ENCODE results near the gene STOX2. TPM values are rescaled to one million over a fixed set of nuclear protein-coding genes. Genes with fewer than 3 reads are reported as not detected.

STOX2 gene
- total RNA-seq, 5 donors from 2014 or later (not counting 1 experiment from before 2014, with no cell fraction given), result 0.22 to 0.50 TPM; not detected in 3

GRCh38 chr4:183985786-183986185, 80.7 kb downstream of the STOX2 start:
- Histone ChIP-seq H3K27me3 (replicated peaks in 1 of 2; ENCODE audit: control insufficient read depth in 2 of 2, extremely low read depth in 1 of 2, insufficient read depth in 2 of 2, low read length in 1 of 2) (peaks cover 0 to 12% of the 10 kb centered on the region in 2 experiments), H3K4me3 (ENCODE audit: control insufficient read depth in 1 of 2, extremely low read depth in 1 of 2, low read length in 1 of 2) (no peak overlapping the region), H3K4me1 (ENCODE audit: control insufficient read depth in 1 of 2, extremely low read depth in 1 of 2, insufficient read depth in 2 of 2, low read length in 2 of 2) (no peaks in the 10 kb centered on the region), H3K27ac (ENCODE audit: low read length) (no peak overlapping the region), H3K9me3 (no peaks in the 10 kb centered on the region), H3K36me3 (ENCODE audit: control insufficient read depth in 2 of 2, extremely low read depth in 1 of 2, insufficient read depth in 1 of 2, low read length in 1 of 2) (no peaks in the 10 kb centered on the region)
- ChIA-PET CTCF (no interaction called here), POLR2A (no interaction called here)
- Mint-ChIP-seq H3K9me3 (no peaks in the 10 kb centered on the region), H3K36me3 (no peaks in the 10 kb centered on the region), H3K4me1 (no peaks in the 10 kb centered on the region), H3K27ac (no peak overlapping the region), H3K4me3 (no peak overlapping the region), H3K27me3 (peaks cover 0 to 7% of the 10 kb centered on the region in 2 donors)
- DNase-seq (no peak), ATAC-seq (replicated peaks in 1 of 4) (no peak)
- WGBS (ENCODE audit: insufficient coverage), result no CpG with 5 or more reads among the region's 7 CpGs

- Histone ChIP-seq H3K9me3 (no peaks in the 10 kb centered on the region), H3K27me3 (replicated peaks in 1 of 2; ENCODE audit: control insufficient read depth in 2 of 2, extremely low read depth in 1 of 2, insufficient read depth in 2 of 2, low read length in 1 of 2) (peaks cover 0 to 12% of the 10 kb centered on the region in 2 experiments), H3K27ac (ENCODE audit: low read length) (no peak overlapping the region), H3K4me3 (ENCODE audit: control insufficient read depth in 1 of 2, extremely low read depth in 1 of 2, low read length in 1 of 2) (no peak overlapping the region), H3K36me3 (ENCODE audit: control insufficient read depth in 2 of 2, extremely low read depth in 1 of 2, insufficient read depth in 1 of 2, low read length in 1 of 2) (no peaks in the 10 kb centered on the region), H3K4me1 (ENCODE audit: control insufficient read depth in 1 of 2, extremely low read depth in 1 of 2, insufficient read depth in 2 of 2, low read length in 2 of 2) (no peaks in the 10 kb centered on the region)
- H3K27ac Mint-ChIP-seq, result no peak overlapping the region
- H3K4me3 Mint-ChIP-seq, result no peak overlapping the region
- 90% methylated on average over 12 of the region's 18 CpGs for WGBS (ENCODE audit: insufficient coverage)
- no peaks in the 10 kb centered on the region for H3K4me1 Mint-ChIP-seq
- H3K36me3 Mint-ChIP-seq, result no peaks in the 10 kb centered on the region
- ChIA-PET CTCF (no interaction called here), POLR2A (no interaction called here)
- DNase-seq (no peak), ATAC-seq (replicated peaks in 1 of 4) (no peak)
- H3K27me3 Mint-ChIP-seq, result peaks cover 0 to 7% of the 10 kb centered on the region in 2 donors
- no peaks in the 10 kb centered on the region for H3K9me3 Mint-ChIP-seq
These were observed 81.3 kb downstream of the STOX2 start for GRCh38 chr4:183986291-183986970.

- WGBS (ENCODE audit: insufficient coverage), result 72% methylated on average over 31 of the region's 43 CpGs
These were observed 82.2 kb downstream of the STOX2 start for GRCh38 chr4:183986971-183987946.

GRCh38 chr4:183987987-183988392, 82.9 kb downstream of the STOX2 start:
- Mint-ChIP-seq H3K9me3 (no peaks in the 10 kb centered on the region), H3K4me1 (no peaks in the 10 kb centered on the region), H3K27me3 (peaks cover 0 to 7% of the 10 kb centered on the region in 2 donors), H3K36me3 (no peaks in the 10 kb centered on the region), H3K27ac (no peak overlapping the region), H3K4me3 (no peak overlapping the region)
- POLR2A ChIA-PET, result no interaction called here
- 65% methylated on average over 9 of the region's 10 CpGs for WGBS (ENCODE audit: insufficient coverage)
- ATAC-seq (replicated peaks in 1 of 4), result no peak
- H3K27me3 ChIP-seq (replicated peaks in 1 of 2; ENCODE audit: control insufficient read depth in 2 of 2, extremely low read depth in 1 of 2, insufficient read depth in 2 of 2, low read length in 1 of 2), result peaks cover 0 to 12% of the 10 kb centered on the region in 2 experiments
- H3K36me3 ChIP-seq (ENCODE audit: control insufficient read depth in 2 of 2, extremely low read depth in 1 of 2, insufficient read depth in 1 of 2, low read length in 1 of 2), result no peaks in the 10 kb centered on the region
- H3K4me1 ChIP-seq (ENCODE audit: control insufficient read depth in 1 of 2, extremely low read depth in 1 of 2, insufficient read depth in 2 of 2, low read length in 2 of 2), result no peaks in the 10 kb centered on the region
- no peaks in the 10 kb centered on the region for H3K9me3 ChIP-seq
- no peak overlapping the region for H3K4me3 ChIP-seq (ENCODE audit: control insufficient read depth in 1 of 2, extremely low read depth in 1 of 2, low read length in 1 of 2)
- no peak overlapping the region for H3K27ac ChIP-seq (ENCODE audit: low read length)
- no peak for DNase-seq
- CTCF ChIA-PET, result interaction anchor here in 1 of 2 donors (0.5 kb wide), 1 partner anchor 1585 kb away, joined by 3 read pairs; no protein-coding TSS in a partner anchor

More at GRCh38 chr4:183986971-183987946, 82.2 kb downstream of the STOX2 start:
- Histone ChIP-seq H3K4me3 (ENCODE audit: control insufficient read depth in 1 of 2, extremely low read depth in 1 of 2, low read length in 1 of 2) (no peak overlapping the region), H3K36me3 (ENCODE audit: control insufficient read depth in 2 of 2, extremely low read depth in 1 of 2, insufficient read depth in 1 of 2, low read length in 1 of 2) (no peaks in the 10 kb centered on the region), H3K27me3 (replicated peaks in 1 of 2; ENCODE audit: control insufficient read depth in 2 of 2, extremely low read depth in 1 of 2, insufficient read depth in 2 of 2, low read length in 1 of 2) (peaks cover 0 to 12% of the 10 kb centered on the region in 2 experiments), H3K4me1 (ENCODE audit: control insufficient read depth in 1 of 2, extremely low read depth in 1 of 2, insufficient read depth in 2 of 2, low read length in 2 of 2) (no peaks in the 10 kb centered on the region), H3K9me3 (no peaks in the 10 kb centered on the region), H3K27ac (ENCODE audit: low read length) (no peak overlapping the region)
- no peaks in the 10 kb centered on the region for H3K36me3 Mint-ChIP-seq
- no peaks in the 10 kb centered on the region for H3K4me1 Mint-ChIP-seq
- H3K9me3 Mint-ChIP-seq, result no peaks in the 10 kb centered on the region
- H3K27me3 Mint-ChIP-seq, result peaks cover 0 to 9% of the 10 kb centered on the region in 2 donors
- ChIA-PET CTCF (no interaction called here), POLR2A (no interaction called here)
- H3K4me3 Mint-ChIP-seq, result no peak overlapping the region
- no peak for ATAC-seq (replicated peaks in 1 of 4)
- no peak for DNase-seq
- no peak overlapping the region for H3K27ac Mint-ChIP-seq

- no peak for DNase-seq
- H3K36me3 Mint-ChIP-seq, result no peaks in the 10 kb centered on the region
- H3K4me1 Mint-ChIP-seq, result no peaks in the 10 kb centered on the region
- ChIA-PET POLR2A (no interaction called here), CTCF (no interaction called here)
- no peaks in the 10 kb centered on the region for H3K9me3 ChIP-seq
- H3K36me3 ChIP-seq (ENCODE audit: control insufficient read depth in 2 of 2, extremely low read depth in 1 of 2, insufficient read depth in 1 of 2, low read length in 1 of 2), result no peaks in the 10 kb centered on the region
- H3K27ac Mint-ChIP-seq, result no peak overlapping the region
- H3K27ac ChIP-seq (ENCODE audit: low read length), result no peak overlapping the region
- 79% methylated on average over 6 of the region's 9 CpGs for WGBS (ENCODE audit: insufficient coverage)
- no peak for ATAC-seq (replicated peaks in 1 of 4)
- H3K27me3 Mint-ChIP-seq, result peaks cover 4% of the 10 kb centered on the region in 2 donors
- H3K27me3 ChIP-seq (replicated peaks in 1 of 2; ENCODE audit: control insufficient read depth in 2 of 2, extremely low read depth in 1 of 2, insufficient read depth in 2 of 2, low read length in 1 of 2), result peaks cover 0 to 12% of the 10 kb centered on the region in 2 experiments
- H3K9me3 Mint-ChIP-seq, result no peaks in the 10 kb centered on the region
- H3K4me3 Mint-ChIP-seq, result no peak overlapping the region
- H3K4me3 ChIP-seq (ENCODE audit: control insufficient read depth in 1 of 2, extremely low read depth in 1 of 2, low read length in 1 of 2), result no peak overlapping the region
- H3K4me1 ChIP-seq (ENCODE audit: control insufficient read depth in 1 of 2, extremely low read depth in 1 of 2, insufficient read depth in 2 of 2, low read length in 2 of 2), result no peaks in the 10 kb centered on the region
These were observed 83.8 kb downstream of the STOX2 start for GRCh38 chr4:183988874-183989273.

GRCh38 chr4:183989461-183989860, 84.4 kb downstream of the STOX2 start:
- ChIA-PET CTCF (no interaction called here), POLR2A (no interaction called here)
- Histone ChIP-seq H3K4me3 (ENCODE audit: control insufficient read depth in 1 of 2, extremely low read depth in 1 of 2, low read length in 1 of 2) (no peak overlapping the region), H3K4me1 (ENCODE audit: control insufficient read depth in 1 of 2, extremely low read depth in 1 of 2, insufficient read depth in 2 of 2, low read length in 2 of 2) (no peaks in the 10 kb centered on the region), H3K27me3 (replicated peaks in 1 of 2; ENCODE audit: control insufficient read depth in 2 of 2, extremely low read depth in 1 of 2, insufficient read depth in 2 of 2, low read length in 1 of 2) (peaks cover 0 to 12% of the 10 kb centered on the region in 2 experiments), H3K9me3 (no peaks in the 10 kb centered on the region), H3K27ac (ENCODE audit: low read length) (no peak overlapping the region), H3K36me3 (ENCODE audit: control insufficient read depth in 2 of 2, extremely low read depth in 1 of 2, insufficient read depth in 1 of 2, low read length in 1 of 2) (no peaks in the 10 kb centered on the region)
- Mint-ChIP-seq H3K4me1 (no peaks in the 10 kb centered on the region), H3K9me3 (no peaks in the 10 kb centered on the region), H3K27me3 (peaks cover 4 to 5% of the 10 kb centered on the region in 2 donors), H3K36me3 (no peaks in the 10 kb centered on the region), H3K27ac (no peak overlapping the region), H3K4me3 (no peak overlapping the region)
- DNase-seq, result no peak
- no CpG with 5 or more reads among the region's 6 CpGs for WGBS (ENCODE audit: insufficient coverage)
- ATAC-seq (replicated peaks in 1 of 4), result no peak

Measured in T-cell (primary cell).